Stimulated activated CD4-positive, alpha-beta T cell treated with anti-CD3 and anti-CD28 coated beads, Interleukin-4, amount 100 ng/mL, for 4 hours (primary cell): ENCODE measurements around the gene F11R.
"Not testable (repeated sequence)": the region's sequence is repeated elsewhere in the genome, so short reads cannot be mapped to it uniquely, and the experiment has no call there.

Source experiments
- DNase-seq, 2 experiments: peaks; one replicate each; pipeline ENCODE4 v3.0.0-alpha.2; 2020

The F11R gene

DNA sequence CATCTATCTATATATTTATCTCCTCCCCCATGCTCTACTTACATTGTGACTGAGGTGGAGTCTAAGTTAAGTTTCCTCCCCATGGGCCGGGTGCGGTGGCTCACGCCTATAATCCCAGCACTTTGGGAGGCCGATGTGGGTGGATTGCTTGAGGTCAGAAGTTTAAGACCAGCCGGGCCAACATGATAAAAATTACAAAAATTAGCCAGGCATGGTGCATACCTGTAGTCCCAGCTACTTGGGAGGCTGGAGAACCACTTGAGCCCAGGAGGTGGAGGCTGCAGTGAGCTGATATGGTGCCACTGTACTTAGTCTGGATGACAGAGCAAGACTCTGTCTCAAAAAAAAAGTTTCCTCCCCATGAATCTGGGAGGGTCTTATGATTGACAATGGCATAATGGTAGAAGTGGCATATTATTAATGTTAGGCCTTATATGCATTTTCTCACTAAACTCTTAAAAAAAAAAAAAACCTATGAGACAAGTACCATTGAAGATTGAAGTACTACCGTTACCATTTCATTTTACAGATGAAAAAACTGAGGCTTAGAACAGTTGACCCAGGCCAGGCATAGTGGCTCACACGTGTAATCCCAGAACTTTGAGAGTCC lies 11.2 kb downstream of the F11R start:
- no peak for DNase-seq

DNA sequence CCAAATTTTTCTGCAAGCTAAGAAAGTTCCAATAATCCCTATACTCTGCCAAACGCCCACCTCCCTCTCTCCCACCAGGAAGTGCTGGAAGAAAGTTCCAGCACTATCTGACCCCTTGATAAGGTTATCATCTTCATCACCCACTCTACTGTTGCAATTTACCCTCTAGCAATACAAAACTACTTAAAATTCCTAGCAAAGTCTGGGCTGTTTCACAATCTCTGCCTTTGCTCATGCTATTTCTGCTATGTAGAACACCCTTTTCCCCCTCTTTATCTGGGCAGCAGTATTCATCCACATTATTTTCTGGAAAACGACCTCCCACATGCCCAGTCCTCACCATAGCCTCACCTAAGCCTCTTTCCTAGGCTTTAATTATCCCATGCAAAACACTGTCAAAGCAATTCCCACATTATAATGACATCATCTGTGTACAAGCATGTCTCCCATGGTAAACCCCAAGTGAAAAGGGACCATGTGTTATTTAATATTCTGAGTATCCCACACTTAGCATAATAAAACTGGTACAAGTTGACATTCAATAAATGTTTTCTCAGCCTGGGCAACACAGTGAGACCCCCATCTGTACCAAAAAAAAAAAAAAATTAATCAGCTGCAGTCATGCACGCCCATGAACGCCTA lies 12.0 kb downstream of the F11R start:
- no peak for DNase-seq

- DNase-seq = no peak
These were observed 13.6 kb downstream of the F11R start for GRCh38 chr1:161007369-161007768.

DNA sequence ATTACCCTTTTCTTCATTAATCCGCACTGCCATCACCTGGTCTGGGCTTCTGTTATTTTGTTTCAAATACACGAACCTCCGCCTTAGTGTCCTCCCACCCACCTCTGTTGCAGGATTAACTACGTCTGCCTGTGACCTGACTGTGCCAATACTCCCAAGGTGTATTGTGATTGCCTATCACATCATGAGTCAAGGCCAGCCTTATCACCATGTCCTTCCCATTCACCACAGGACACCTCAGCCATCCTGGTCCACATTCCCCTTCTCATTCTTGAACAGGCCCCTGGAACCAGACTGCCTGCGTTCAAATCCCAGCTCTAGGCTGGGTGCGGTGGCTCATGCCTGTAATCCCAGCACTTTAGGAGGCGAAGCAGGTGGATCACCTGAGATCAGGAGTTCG lies 14.4 kb downstream of the F11R start:
- DNase-seq = no peak

DNA sequence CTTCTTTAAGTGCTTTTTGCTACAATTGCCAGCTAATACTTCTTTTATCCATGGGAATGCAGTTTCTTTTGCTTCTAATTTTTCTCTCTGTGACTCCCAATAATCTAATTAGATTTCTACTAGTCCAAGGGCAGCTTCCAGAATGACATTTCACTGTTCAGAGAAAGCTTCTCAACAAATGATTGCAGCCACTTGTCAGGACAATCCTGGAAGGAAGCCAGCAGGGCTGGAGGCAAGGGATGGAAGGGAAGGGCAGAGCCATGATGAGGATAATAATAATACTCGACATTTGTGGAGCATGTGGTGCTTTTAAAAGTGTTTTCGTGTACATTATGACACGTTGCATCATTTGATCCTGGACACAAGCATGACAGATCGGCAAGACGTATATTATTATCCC lies 19.4 kb downstream of the F11R start:
- no peak for DNase-seq

DNA sequence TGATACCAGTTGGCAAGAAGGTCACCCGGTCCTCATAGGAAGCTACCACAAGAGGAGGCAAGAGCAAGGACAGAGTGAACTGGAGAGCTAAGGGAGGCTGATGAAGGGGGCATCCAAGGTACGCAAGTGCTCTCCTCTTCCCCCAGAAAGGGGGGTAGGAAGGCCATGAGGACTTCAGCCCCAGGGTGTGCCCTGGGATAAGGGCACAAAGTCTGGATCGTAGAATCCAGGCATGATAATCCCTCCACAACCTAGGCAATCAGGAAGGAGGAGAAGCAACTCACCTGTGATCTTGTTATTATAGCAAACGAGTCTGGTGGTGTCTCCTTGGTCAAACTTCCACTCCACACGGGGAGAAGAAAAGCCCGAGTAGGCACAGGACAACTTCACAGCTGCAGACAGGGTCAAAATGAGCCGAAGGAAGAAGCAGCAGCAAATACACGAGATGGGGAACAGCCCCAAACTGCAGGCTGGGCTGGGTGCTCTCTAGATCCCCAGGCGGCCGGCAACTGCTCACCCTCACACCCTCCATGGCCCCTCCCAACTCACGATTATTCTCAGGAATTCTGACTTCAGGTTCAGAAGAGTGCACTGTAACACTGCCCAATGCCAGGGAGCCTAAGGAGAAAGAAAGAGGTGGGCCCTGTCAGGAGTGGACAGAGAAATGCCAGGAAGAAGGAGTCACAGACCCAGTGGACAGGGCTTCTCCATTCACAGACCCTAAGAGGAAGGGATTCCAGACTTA lies 20.0 kb downstream of the F11R start:
- no peak for DNase-seq

DNA sequence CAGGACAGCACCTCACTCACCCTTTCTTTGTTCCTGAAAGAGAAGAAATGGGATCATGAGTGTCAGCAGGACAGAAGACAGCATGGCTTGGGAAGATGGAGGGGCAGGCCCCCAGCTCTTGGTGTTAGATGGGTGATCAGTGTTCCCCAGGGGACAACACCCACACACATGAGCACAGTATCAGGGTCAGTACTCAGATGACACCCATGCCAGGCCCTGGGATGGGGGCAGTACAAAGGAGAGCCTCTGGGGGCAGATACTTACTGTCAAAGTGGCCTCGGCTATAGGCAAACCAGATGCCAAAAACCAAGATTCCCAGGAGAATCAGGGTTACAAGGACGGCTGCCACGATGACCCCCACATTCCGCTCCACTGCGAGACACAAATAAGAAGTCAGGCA lies 21.6 kb downstream of the F11R start:
- DNase-seq = no peak

DNA sequence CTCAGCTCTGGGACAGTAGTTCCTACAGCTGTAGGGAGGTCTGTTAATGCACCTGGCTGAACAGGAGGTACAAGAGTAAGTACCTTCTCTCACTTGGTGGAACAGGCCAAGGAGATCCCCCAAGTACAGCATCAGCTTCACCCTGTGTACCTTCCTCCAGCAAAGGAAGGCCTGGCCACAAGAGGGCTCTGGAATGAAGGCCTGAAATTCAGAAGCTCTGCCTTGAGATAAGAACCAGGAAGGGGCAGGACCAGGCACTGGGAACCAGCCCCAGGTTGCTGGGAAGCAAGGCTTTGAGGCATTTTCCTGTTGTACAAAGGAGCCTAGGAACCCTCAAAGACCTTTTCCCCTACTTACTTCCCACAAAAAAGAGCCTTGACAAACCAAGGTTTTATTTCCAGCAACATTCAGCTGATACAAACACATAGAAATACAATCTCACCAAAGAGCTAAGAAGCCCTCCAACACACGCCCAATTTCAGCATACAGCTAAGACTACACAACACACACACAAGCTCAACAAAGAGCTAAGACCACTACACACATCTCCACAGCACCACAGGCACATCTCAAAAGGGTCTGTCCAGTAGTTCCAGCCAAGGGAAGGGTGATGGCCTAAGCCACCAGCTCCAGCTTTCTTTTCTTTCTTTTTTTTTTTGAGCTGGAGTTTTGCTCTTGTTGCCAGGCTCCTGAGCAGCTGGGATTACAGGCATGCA lies 23.5 kb downstream of the F11R start:
- peak; percentile 27 to 55 for DNase-seq

GRCh38 chr1:160996178-160996577 lies 24.8 kb downstream of the F11R start:
- DNase-seq = no peak

GRCh38 chr1:160993544-160994193 lies 27.3 kb downstream of the F11R start:
- DNase-seq = no peak

- DNase-seq = not testable (repeated sequence)
These were observed 28.9 kb downstream of the F11R start for GRCh38 chr1:160992036-160992435.

GRCh38 chr1:160987359-160988050 lies 33.4 kb downstream of the F11R start:
- DNase-seq = no peak

DNA sequence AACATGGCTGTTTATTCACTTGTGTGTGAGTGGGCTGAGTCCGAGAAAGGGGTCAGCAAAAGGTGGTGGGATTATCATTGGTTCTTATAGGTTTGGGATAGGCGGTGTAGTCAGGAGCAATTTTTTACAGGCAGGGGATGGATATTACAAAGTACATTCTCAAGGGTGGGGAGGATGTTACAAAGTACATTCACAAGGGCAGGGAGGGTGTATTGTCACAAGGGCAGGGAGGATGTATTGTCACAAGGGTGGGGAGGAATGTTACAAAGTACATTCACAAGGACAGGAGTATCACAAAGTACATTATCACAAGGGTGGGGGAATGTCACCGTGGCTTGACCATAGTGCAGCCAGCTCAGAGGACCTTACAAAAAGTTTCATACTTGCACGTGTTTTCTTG lies 35.2 kb downstream of the F11R start:
- DNase-seq = no peak

GRCh38 chr1:160981584-160982411 lies 39.2 kb downstream of the F11R start:
- DNase-seq = peak in 1 of 2 experiments; percentile 15

- no peak for DNase-seq
These were observed 41.7 kb downstream of the F11R start for GRCh38 chr1:160979286-160979685.

DNA sequence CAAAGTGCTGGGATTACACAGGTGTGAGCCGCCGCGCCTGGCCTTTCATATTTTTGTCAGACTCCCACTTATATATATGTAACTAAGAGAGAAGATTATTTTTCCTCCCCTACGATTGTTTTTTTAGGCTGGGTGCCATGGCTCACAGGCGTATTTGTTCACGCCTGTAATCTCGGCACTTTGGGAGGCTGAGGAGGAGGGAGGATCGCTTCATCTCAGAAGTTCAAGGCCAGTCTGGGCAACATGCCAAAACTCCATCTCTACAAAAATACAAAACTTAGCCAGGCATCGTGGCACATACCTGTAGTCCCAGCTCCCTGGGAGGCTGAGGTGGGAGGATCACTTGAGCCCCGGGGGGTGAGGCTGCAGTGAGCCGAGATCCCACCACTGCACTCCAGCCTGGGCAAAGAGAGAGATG lies 42.4 kb downstream of the F11R start:
- no peak for DNase-seq

DNA sequence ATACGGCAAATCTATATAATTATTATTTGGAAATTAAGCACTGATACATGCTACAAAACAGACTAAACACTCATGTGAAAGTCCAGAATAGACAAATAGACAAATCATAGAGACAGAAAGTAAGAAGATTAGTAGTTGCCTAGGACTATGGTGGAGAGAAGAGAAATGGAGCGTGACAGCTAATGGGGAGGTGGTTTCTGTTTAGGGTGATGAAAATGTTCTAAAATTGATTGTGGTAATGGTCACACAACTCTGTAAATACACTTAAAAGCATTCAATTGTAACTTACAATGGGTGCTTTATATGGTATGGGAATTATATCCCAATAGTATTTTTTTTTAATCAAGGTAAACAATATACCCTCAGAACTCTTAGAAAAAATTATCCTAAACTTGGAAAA lies 45.9 kb downstream of the F11R start:
- no peak for DNase-seq

- no peak for DNase-seq
These were observed 47.5 kb downstream of the F11R start for GRCh38 chr1:160973491-160973890.

DNA sequence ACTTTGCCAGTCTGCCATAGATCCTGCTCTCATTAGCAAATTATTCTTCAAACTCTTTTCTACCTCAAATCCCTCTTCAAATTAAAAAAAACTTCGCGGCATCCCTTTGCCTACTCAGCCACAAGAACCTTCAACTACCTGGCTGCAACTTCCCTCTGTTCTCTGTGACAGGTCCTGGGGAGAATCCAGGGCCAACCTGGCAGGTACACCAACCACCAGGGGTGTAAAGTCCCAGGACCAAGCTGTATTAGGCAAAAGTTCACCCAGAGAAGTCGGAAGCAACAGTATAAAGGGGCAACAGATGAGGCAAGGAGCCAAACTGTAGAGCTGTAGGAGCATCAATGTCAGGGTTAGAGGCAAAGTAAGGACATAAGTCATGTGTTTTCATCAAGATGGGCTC lies 48.0 kb downstream of the F11R start:
- no peak for DNase-seq

GRCh38 chr1:160971618-160972056 lies 49.3 kb downstream of the F11R start:
- DNase-seq = no peak

GRCh38 chr1:160963521-160963920 lies 57.4 kb downstream of the F11R start:
- no peak for DNase-seq
